HG02763 (cell line): ENCODE measurements around the gene EPHA6.
"Not testable (repeated sequence)": the region's sequence is repeated elsewhere in the genome, so short reads cannot be mapped to it uniquely, and the experiment has no call there.

Experiments used
- ATAC-seq: cut with Tn5 transposase; IDR thresholded peaks from one replicate; pipeline ENCODE4 v1.9.1; 2021; ENCODE audit warnings: mild to moderate bottlenecking, moderate library complexity; ENCODE audit not compliant: unreplicated experiment

Gene EPHA6

DNA sequence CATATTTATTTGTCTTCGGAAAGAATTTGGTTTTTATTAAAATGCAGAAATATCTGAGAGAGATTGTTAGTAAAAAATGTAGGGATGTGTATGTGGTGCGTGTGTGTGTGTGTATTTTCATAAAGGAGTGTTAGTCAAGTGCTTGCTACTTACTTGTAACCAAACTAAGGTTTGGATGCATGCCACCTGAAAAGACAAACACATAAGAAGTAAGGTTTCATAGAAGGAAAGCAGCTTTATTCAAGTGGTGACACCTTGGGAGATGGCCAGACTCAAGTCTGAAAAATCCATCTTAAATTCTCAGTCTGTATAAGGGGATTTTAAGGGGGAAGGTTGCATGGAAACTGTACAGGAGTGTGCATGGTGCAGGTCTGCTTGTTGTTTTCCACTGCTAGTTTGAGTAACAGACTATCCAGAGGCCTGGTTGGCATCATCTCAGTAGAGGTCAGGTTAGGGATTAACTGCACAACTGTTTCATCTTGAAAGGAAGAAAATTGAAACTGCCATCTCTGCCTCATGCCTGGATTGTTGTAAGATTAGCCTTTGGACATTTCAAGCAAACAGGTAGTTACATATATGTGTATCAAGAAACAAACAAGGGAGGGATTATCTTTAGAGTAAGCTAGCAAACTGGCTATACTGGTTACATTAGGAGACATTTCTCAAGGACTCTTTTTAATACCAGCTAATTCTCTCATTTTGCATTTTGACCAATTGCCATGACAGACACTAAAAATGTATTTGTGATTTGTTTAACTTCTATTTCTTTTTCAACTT is 196.7 kb downstream of the EPHA6 start:
- no peak for ATAC-seq

- ATAC-seq = no peak
Observed at GRCh38 chr3:97021778-97022177, 207.4 kb downstream of the EPHA6 start.

DNA sequence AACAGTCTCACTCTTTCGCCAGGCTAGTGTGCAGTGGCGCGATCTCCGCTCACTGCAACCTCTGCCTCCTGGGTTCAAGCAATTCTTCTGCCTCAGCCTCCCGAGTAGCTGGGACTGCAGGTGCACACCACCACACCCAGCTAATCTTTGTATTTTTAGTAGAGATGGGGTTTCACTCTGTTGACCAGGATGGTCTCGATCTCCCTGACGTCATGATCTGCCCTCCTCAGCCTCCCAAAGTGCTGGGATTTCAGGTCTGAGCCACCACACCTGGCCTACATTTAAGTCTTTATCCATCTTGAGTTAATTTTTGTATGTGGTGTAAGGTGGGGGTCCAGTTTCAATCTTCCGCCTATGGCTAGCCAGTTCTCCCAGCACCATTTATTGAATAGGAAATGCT is 211.2 kb downstream of the EPHA6 start:
- ATAC-seq = not testable (repeated sequence)

- no peak for ATAC-seq
Observed at GRCh38 chr3:97029972-97030371, 215.6 kb downstream of the EPHA6 start.

DNA sequence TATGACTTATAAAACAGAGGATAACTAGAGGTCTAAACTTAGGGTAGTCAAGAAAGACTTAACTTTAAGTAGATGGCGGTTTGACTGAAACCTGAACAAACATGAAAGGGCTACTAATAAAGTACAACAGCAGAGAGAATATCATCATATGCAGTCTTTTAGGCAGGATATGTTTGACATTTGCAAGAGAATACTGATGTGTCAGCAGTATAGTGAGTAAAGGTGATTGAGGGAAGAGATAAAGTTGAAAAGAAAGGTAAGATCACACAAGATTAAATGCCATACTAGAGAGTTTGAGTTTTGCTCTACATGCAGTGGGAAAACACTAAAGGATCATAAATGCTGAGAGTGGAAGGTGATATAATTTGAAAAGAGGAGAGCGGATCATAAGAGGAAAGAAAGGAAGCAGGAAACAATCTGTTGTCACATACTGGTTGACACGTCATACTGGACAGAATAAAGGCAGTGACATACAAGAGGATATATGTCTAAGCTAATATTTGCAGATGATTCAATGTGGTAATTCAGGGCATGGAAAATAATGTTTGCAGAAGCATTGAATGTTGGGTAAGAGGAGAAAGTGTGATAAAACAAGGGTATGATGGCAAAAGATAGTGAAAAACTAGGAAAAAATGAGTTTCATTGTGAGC is 223.0 kb downstream of the EPHA6 start:
- no peak for ATAC-seq

GRCh38 chr3:97043411-97043810 is 229.0 kb downstream of the EPHA6 start:
- no peak for ATAC-seq

DNA sequence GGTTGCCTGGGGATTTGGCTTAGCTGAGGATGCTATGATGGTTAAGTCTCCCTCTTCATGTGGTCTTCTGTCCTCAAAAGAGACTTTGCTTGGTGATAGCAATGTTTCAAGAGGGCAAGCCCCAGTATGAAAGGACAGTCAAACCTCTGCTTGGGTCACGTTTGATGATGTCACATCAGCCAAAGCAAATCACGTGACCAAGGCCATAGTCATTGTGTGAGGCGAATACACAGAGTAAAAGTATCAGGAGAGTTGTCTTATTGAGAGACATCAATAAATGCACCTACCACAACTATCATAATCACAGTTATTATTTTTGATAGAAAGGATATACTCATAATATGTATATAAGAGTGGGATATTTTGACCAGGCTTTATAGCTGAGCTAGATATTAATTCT is 243.0 kb downstream of the EPHA6 start:
- ATAC-seq = no peak

- no peak for ATAC-seq
Observed at GRCh38 chr3:97059168-97059567, 244.8 kb downstream of the EPHA6 start.

DNA sequence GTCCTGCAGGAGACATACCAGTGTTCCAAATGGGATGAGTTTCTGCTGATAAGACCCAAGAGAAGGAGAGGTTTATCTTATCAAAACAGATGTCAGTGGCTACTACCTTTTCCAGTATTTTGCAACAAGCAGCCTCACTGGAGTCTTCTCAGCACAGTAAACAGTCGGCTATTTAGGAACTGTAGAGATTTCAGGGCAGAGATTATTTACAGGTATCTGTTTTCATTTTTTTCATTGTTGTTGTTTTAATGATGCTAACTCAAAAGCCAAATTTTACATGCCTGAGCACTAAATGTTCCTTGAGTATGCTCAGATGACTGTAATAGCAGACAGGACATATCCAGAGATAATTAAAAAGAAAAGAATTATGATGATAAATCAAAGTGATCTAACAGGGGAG is 252.1 kb downstream of the EPHA6 start:
- ATAC-seq = no peak

GRCh38 chr3:97070302-97070701 is 255.9 kb downstream of the EPHA6 start:
- ATAC-seq = no peak

DNA sequence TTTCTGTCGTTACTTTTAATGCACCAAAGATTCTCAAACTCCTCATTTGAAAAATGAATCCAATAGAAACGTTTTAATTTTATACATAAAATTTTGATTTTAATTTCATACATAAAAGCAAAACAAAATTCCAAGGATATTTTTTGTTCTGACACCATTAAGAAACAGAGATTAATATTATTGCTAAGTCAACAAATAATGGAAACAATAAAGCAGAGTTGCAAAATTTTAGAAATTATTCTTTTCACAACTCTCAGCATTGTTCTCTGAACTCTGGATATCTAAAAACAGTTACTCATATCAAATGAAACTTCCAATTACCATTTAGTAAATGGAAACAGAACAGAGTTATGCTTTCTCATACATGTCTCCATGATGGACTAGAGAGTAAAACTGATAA is 260.2 kb downstream of the EPHA6 start:
- ATAC-seq = no peak

- no peak for ATAC-seq
Observed at GRCh38 chr3:97076673-97077072, 262.3 kb downstream of the EPHA6 start.

DNA sequence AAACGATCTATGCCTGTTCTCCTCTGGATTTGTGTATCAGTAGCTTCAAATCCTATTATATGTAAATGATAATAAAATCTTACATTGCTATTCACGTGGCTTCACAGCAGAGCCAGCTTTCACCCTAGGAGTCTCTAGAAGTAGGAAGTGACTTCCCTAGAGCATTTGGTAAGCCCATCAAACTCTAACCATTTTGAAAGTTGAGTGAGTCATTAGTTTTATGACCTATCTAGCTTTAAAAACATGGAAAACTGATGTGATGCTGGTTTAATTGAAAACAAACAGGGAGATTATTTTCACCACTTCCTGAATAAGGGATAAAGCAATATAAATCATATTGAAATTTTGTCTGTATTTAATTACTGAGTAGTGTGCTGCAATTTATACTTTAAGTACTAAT is 275.2 kb downstream of the EPHA6 start:
- ATAC-seq = no peak

GRCh38 chr3:97102641-97103040 is 288.2 kb downstream of the EPHA6 start:
- ATAC-seq = no peak

DNA sequence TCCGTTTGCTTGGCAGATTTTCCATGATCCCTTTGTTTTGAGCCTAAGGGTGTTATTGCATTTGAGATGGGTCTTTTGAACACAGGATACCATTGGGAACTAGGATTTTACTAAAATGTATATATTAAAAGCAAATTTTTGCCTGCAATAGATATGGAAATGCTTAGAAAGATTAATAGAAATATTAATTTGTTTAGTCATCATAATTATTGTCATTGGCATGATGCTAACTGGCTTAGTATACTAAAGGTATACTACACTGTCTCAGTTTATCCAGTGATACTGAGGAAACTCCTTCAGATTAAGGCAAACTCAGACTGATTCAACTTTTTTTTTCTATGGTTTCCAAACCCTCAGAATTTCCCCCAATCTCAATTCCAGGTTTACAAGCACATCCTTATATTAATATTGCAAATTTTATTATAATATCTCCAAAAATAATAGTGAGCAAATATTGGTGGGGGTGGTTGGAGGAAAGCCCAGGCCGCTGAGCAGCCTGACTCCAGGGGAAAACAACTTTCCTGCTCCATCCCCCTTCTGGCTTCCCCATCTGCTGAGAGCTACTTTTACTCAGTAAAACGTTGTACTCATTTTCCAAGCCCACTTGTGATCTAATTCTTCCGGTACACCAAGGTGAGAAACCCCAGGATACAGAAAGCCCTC is 291.7 kb downstream of the EPHA6 start:
- no peak for ATAC-seq

DNA sequence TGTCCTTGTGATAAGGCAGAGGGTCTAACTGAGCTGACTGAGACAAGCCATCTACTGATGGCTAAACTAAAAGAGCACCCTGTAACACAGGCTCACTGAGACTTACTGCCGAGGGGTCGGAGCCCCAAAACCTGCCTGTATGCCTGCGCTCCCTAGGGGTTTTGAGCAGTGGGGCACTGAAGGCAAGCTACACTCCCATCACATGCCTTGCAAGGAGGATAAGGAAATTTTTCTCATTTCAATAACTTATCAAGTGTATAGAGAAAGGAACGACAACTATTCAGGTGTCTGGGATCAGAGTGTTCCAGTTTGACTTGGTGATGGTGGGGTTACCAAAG is 292.2 kb downstream of the EPHA6 start:
- no peak for ATAC-seq

DNA sequence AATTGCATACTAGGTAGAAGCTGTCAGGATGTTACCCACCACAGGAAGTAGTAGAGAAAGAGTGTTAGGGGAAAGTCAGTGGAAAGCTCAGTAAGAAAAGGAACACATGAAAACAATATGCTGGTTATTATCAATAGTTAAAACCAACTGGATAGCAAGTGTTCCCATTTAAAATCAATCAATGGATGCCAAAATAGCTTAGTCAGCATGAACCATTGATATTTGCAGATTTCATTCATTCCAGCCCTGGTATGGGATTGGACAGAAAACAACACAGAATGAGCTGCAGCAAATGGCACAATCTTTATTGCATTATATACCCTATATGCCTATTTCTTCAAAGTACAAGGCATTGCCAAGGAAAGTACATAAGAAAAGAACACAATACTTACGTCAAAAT is 293.7 kb downstream of the EPHA6 start:
- ATAC-seq = no peak

GRCh38 chr3:97111244-97111643 is 296.9 kb downstream of the EPHA6 start:
- ATAC-seq = no peak

- no peak for ATAC-seq
Observed at GRCh38 chr3:97121386-97121785, 307.0 kb downstream of the EPHA6 start.

GRCh38 chr3:97125902-97126499 is 311.6 kb downstream of the EPHA6 start:
- ATAC-seq = no peak

- ATAC-seq = no peak
Observed at GRCh38 chr3:97131476-97131875, 317.1 kb downstream of the EPHA6 start.
